Fibroblast of mammary gland (primary cell): ENCODE data around the gene PLVAP.

Experiments used
- DNase-seq: peaks from one replicate; pipeline ENCODE4 v3.0.0-alpha.2; 2010; ENCODE audit warnings: low read depth
- H3K4me3 ChIP-seq: 2 replicates; pipeline ENCODE4 v1.5.1; 2011; ENCODE audit warnings: low read depth, mild to moderate bottlenecking, low read length, moderate library complexity; ENCODE audit not compliant: control insufficient read depth
- TF ChIP-seq, protein P1 (sequence below): conservative IDR thresholded peaks from 2 replicates; pipeline ENCODE4 v1.5.1; 2011; ENCODE audit warnings: low read depth, low read length, inconsistent platforms; ENCODE audit not compliant: control insufficient read depth, insufficient read depth

The PLVAP gene

DNA sequence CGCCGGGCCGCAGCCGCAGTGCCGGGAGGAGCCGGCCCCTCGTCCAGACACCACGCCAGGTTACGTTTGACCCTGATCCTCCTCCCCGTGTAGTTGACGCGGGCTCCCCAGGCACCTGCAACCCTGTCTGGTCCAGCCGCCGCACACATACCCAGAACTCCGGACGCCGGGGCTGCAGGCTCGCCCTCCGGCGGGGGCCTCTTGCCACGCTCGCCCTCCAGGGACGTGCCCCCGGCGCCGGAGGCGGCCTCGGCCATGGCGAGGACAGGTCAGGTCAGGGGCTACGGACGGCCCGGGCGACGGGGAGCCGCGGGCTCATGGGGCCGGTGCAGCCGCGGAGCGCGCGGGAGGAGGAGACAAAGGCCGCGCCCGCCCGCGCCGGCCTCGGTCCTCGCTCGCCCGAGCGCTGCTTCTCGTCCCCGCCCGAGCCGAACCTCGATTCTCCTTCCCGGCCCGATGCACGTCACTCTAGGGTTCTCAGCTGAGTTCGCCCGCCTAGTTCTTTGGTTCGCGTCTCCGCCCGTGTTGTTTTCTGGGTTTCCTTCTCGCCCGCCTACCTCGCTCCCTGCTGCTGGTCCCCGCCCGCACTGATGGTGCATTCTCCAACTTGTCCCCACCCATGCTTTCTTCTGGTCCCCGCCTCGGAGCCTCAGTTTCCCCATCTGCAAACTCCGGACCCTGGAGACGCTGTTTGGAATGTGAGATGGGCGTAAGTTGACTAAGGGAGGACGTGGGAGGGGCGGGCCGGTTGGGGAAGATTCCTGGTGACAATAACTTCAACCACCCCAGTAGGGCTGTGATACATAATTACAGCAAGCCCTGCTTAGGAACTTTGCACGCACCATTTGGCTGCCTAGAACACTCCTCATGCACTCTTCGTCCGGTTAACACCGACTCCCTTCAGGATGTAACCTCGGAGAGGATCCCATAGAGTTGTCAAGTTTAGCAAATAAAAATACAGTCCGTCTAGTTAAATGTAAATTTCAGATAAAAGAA lies 42.4 kb downstream of the PLVAP start, which contains the start of gene ANO8:
Gene ANO8, minus strand, starts transcription at position 442 of the 996 bp plus-strand sequence. Its CDS starts 185 bp downstream, at position 257.
- peak within 1 kb of the TSS; percentile 55 for H3K4me3 ChIP-seq
- TF ChIP-seq, protein P1, sequence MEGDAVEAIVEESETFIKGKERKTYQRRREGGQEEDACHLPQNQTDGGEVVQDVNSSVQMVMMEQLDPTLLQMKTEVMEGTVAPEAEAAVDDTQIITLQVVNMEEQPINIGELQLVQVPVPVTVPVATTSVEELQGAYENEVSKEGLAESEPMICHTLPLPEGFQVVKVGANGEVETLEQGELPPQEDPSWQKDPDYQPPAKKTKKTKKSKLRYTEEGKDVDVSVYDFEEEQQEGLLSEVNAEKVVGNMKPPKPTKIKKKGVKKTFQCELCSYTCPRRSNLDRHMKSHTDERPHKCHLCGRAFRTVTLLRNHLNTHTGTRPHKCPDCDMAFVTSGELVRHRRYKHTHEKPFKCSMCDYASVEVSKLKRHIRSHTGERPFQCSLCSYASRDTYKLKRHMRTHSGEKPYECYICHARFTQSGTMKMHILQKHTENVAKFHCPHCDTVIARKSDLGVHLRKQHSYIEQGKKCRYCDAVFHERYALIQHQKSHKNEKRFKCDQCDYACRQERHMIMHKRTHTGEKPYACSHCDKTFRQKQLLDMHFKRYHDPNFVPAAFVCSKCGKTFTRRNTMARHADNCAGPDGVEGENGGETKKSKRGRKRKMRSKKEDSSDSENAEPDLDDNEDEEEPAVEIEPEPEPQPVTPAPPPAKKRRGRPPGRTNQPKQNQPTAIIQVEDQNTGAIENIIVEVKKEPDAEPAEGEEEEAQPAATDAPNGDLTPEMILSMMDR = no peak
- DNase-seq = peak; percentile 99

DNA sequence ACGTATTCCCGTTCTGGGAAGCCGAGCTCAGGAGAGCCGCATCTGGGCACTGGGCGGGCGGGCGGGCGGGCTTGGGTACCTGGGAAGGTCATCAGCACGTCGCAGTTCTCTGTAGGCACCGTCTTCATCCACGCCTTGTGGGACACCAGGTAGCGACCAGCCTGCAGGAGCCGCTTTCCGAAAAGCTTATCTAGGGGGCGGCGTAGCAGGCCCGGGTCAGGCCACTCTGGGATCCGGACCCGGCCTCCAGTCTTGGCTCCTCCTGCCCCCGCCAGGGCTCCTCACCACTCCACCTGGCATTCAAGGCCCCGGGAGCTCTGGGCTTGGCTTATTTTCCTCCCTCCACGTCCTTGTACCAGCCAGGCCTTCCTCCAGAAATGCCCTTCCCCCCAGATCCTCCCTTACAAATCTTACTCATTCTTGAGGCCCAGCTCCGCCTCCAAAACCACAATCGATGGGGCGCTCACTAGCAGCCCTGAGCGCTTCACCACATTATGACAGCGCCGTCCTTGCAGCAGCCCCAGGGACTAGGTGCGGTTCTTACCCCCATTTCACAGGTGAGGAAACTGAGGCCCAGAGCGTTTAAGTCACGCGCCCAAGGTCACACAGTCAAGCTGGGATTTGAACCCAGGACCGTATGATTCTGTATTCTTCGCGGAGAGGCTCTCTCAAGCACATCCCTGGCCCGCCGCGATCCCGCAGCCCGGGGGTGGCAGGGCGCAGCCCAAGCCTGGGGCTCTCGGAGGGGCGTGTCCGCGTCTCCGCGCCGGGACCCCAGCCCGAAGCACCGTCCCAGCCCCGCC lies 43.3 kb downstream of the PLVAP start:
- TF ChIP-seq, protein P1 = no peak
- peak; percentile 84 for DNase-seq
- peak overlapping the region; percentile 55 for H3K4me3 ChIP-seq

GRCh38 chr19:17332677-17333581 lies 44.2 kb downstream of the PLVAP start:
- TF ChIP-seq, protein P1 = no peak
- DNase-seq = peak; percentile 63
- no peak overlapping the region for H3K4me3 ChIP-seq

- H3K4me3 ChIP-seq = no peak overlapping the region
- TF ChIP-seq, protein P1 = no peak
- no peak for DNase-seq
These were observed 44.8 kb downstream of the PLVAP start for GRCh38 chr19:17332360-17332676.

DNA sequence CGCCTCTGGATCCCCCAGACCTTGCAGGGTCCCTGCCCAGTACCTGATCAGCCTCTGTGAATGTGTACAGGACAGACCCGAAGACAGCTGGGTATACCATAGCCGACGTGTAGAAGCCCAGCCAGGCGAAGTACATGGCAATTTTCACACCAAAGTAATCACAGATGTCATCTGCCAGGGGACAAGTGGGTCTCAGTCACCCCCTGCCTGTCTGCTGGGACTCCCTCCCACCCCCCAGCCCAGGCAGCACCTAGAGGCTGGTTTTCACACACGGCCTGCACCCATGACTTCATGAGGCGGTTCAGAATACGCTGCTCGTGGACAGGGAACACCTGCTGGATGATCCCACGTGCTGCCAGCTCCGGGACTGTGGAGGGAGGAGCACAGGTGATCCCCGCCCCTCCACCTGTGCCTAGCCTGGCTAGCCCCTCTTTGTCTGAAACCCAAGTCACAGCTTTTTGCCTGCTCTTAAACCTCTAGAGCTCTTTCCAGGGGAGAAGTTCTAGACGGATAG lies 46.0 kb downstream of the PLVAP start:
- TF ChIP-seq, protein P1 = no peak
- H3K4me3 ChIP-seq = no peak overlapping the region
- no peak for DNase-seq
